Activated CD4-positive, alpha-beta memory T cell treated with anti-CD3 and anti-CD28 coated beads for 36 hours (primary cell): ENCODE measurements around the gene SLC5A4. TPM values are rescaled to one million over a fixed set of nuclear protein-coding genes. Genes with fewer than 3 reads are reported as not detected.

Source experiments
- CTCF ChIA-PET: fragments of 350-600 bp; sonication (Branson Sonifier 250); formaldehyde crosslinking; loops from one replicate; lab custom pipeline; 2021; ENCODE audit warnings: antibody characterized with exemption, inconsistent platforms; lab: Charles Lee
- POLR2A ChIA-PET: fragments of 350-600 bp; sonication (Branson Sonifier 250); formaldehyde crosslinking; loops from one replicate; lab custom pipeline; 2021; ENCODE audit warnings: antibody characterized with exemption; lab: Charles Lee
- DNase-seq: peaks from one replicate; pipeline ENCODE4 v3.0.0-alpha.2; 2020
- H3K27ac Mint-ChIP-seq: one replicate; pipeline ENCODE4 v1.8.0; 2021; ENCODE audit warnings: mixed read lengths
- H3K27me3 Mint-ChIP-seq: one replicate; pipeline ENCODE4 v1.8.0; 2021; ENCODE audit warnings: mixed read lengths
- H3K36me3 Mint-ChIP-seq: one replicate; pipeline ENCODE4 v1.8.0; 2021; ENCODE audit warnings: mixed read lengths
- H3K4me1 Mint-ChIP-seq: one replicate; pipeline ENCODE4 v1.8.0; 2021; ENCODE audit warnings: low read depth, mixed read lengths
- H3K4me3 Mint-ChIP-seq: one replicate; pipeline ENCODE4 v1.8.0; 2021; ENCODE audit warnings: mild to moderate bottlenecking, mixed read lengths
- H3K9me3 Mint-ChIP-seq: one replicate; pipeline ENCODE4 v1.8.0; 2021; ENCODE audit warnings: mixed read lengths
- intact Hi-C: fragments of 100-400 bp; cut with micrococcal nuclease; formaldehyde crosslinking; loops from one replicate; pipeline ENCODE4 v1.15.1; 2023
- total RNA-seq, 2 experiments: library from RNA; stranded (reverse); gene quantifications; one replicate each; pipeline ENCODE4 v1.2.3, GENCODE V29; 2021

SLC5A4 gene
- total RNA-seq, 2 experiments from 2014 or later = not detected

GRCh38 chr22:32226326-32227104 is 28.6 kb downstream of the SLC5A4 start:
- intact Hi-C loops = no loop called here
- no peak for DNase-seq
- POLR2A ChIA-PET = no interaction called here
- no peaks in the 10 kb centered on the region for H3K36me3 Mint-ChIP-seq
- H3K4me3 Mint-ChIP-seq = no peak overlapping the region
- CTCF ChIA-PET = no interaction called here
- H3K4me1 Mint-ChIP-seq = no peaks in the 10 kb centered on the region
- H3K27ac Mint-ChIP-seq = no peak overlapping the region
- peaks cover 5% of the 10 kb centered on the region for H3K27me3 Mint-ChIP-seq
- H3K9me3 Mint-ChIP-seq = no peaks in the 10 kb centered on the region

- Mint-ChIP-seq H3K36me3 (no peaks in the 10 kb centered on the region), H3K4me3 (no peak overlapping the region), H3K27me3 (peaks cover 4% of the 10 kb centered on the region), H3K27ac (no peak overlapping the region), H3K4me1 (no peaks in the 10 kb centered on the region), H3K9me3 (no peaks in the 10 kb centered on the region)
- POLR2A ChIA-PET = no interaction called here
- intact Hi-C loops = no loop called here
- no peak for DNase-seq
- CTCF ChIA-PET = interaction anchor here (0.7 to 1.1 kb wide), 3 partner anchors 15 to 245 kb away, joined by 3 to 4 read pairs (median 3); no protein-coding TSS in a partner anchor
These were observed 32.2 kb downstream of the SLC5A4 start for GRCh38 chr22:32222991-32223390.

GRCh38 chr22:32219026-32219425 is 36.1 kb downstream of the SLC5A4 start:
- intact Hi-C loops = no loop called here
- Mint-ChIP-seq H3K9me3 (no peaks in the 10 kb centered on the region), H3K27ac (no peak overlapping the region), H3K4me1 (no peaks in the 10 kb centered on the region), H3K36me3 (no peaks in the 10 kb centered on the region), H3K4me3 (no peak overlapping the region), H3K27me3 (peaks cover 5% of the 10 kb centered on the region)
- DNase-seq = no peak
- ChIA-PET POLR2A (no interaction called here), CTCF (interaction anchor here (0.6 kb wide), 1 partner anchor 17 kb away, joined by 3 read pairs; no protein-coding TSS in a partner anchor)

GRCh38 chr22:32218470-32218869 is 36.7 kb downstream of the SLC5A4 start:
- no peaks in the 10 kb centered on the region for H3K9me3 Mint-ChIP-seq
- H3K36me3 Mint-ChIP-seq = no peaks in the 10 kb centered on the region
- POLR2A ChIA-PET = no interaction called here
- no peaks in the 10 kb centered on the region for H3K4me1 Mint-ChIP-seq
- intact Hi-C loops = no loop called here
- H3K27me3 Mint-ChIP-seq = peaks cover 5% of the 10 kb centered on the region
- no peak overlapping the region for H3K27ac Mint-ChIP-seq
- no peak overlapping the region for H3K4me3 Mint-ChIP-seq
- CTCF ChIA-PET = no interaction called here
- no peak for DNase-seq

GRCh38 chr22:32217465-32217864 is 37.7 kb downstream of the SLC5A4 start:
- Mint-ChIP-seq H3K27me3 (peaks cover 5% of the 10 kb centered on the region), H3K9me3 (no peaks in the 10 kb centered on the region), H3K4me1 (no peaks in the 10 kb centered on the region), H3K36me3 (no peaks in the 10 kb centered on the region), H3K4me3 (no peak overlapping the region), H3K27ac (no peak overlapping the region)
- ChIA-PET CTCF (interaction anchor here (0.8 kb wide), 1 partner anchor 15 kb away, joined by 4 read pairs; no protein-coding TSS in a partner anchor), POLR2A (no interaction called here)
- no peak for DNase-seq
- intact Hi-C loops = no loop called here

GRCh38 chr22:32216911-32217310 is 38.2 kb downstream of the SLC5A4 start:
- ChIA-PET CTCF (interaction anchor here (0.8 kb wide), 1 partner anchor 15 kb away, joined by 4 read pairs; no protein-coding TSS in a partner anchor), POLR2A (no interaction called here)
- Mint-ChIP-seq H3K27ac (no peak overlapping the region), H3K36me3 (no peaks in the 10 kb centered on the region), H3K27me3 (peaks cover 5% of the 10 kb centered on the region), H3K4me1 (no peaks in the 10 kb centered on the region), H3K9me3 (no peaks in the 10 kb centered on the region), H3K4me3 (no peak overlapping the region)
- intact Hi-C loops = no loop called here
- DNase-seq = no peak

GRCh38 chr22:32211011-32211410 is 44.1 kb downstream of the SLC5A4 start:
- peaks cover 2% of the 10 kb centered on the region for H3K27me3 Mint-ChIP-seq
- ChIA-PET POLR2A (no interaction called here), CTCF (interaction anchor here (0.6 to 1.1 kb wide), 2 partner anchors 9 to 23 kb away, joined by 3 to 4 read pairs; no protein-coding TSS in a partner anchor)
- no peak for DNase-seq
- H3K27ac Mint-ChIP-seq = no peak overlapping the region
- no peak overlapping the region for H3K4me3 Mint-ChIP-seq
- H3K4me1 Mint-ChIP-seq = peaks cover 9% of the 10 kb centered on the region
- no peaks in the 10 kb centered on the region for H3K36me3 Mint-ChIP-seq
- intact Hi-C loops = no loop called here
- no peaks in the 10 kb centered on the region for H3K9me3 Mint-ChIP-seq

- H3K27ac Mint-ChIP-seq = no peak overlapping the region
- peaks cover 23% of the 10 kb centered on the region for H3K4me1 Mint-ChIP-seq
- intact Hi-C loops = no loop called here
- H3K4me3 Mint-ChIP-seq = no peak overlapping the region
- ChIA-PET CTCF (no interaction called here), POLR2A (no interaction called here)
- peaks cover 3% of the 10 kb centered on the region for H3K27me3 Mint-ChIP-seq
- no peaks in the 10 kb centered on the region for H3K9me3 Mint-ChIP-seq
- no peak for DNase-seq
- H3K36me3 Mint-ChIP-seq = no peaks in the 10 kb centered on the region
These were observed 46.5 kb downstream of the SLC5A4 start for GRCh38 chr22:32208681-32209080.

- ChIA-PET POLR2A (no interaction called here), CTCF (interaction anchor here (1.1 kb wide), 1 partner anchor 16 kb away, joined by 3 read pairs; no protein-coding TSS in a partner anchor)
- Mint-ChIP-seq H3K9me3 (no peaks in the 10 kb centered on the region), H3K27ac (no peak overlapping the region), H3K4me3 (no peak overlapping the region), H3K36me3 (no peaks in the 10 kb centered on the region), H3K4me1 (peaks cover 29% of the 10 kb centered on the region), H3K27me3 (peaks cover 6% of the 10 kb centered on the region)
- intact Hi-C loops = loop anchor here (2.0 kb wide), 3 partner anchors 65 to 265 kb away; no protein-coding TSS in a partner anchor
- DNase-seq = no peak
These were observed 47.1 kb downstream of the SLC5A4 start for GRCh38 chr22:32207971-32208480.

GRCh38 chr22:32206774-32207758 is 48.1 kb downstream of the SLC5A4 start:
- POLR2A ChIA-PET = no interaction called here
- Mint-ChIP-seq H3K27ac (no peak overlapping the region), H3K36me3 (no peaks in the 10 kb centered on the region), H3K27me3 (peaks cover 6% of the 10 kb centered on the region), H3K9me3 (no peaks in the 10 kb centered on the region), H3K4me3 (no peak overlapping the region), H3K4me1 (peaks cover 37% of the 10 kb centered on the region)
- peak; percentile 61 for DNase-seq
- CTCF ChIA-PET = interaction anchor here (0.6 to 1.1 kb wide), 3 partner anchors 17 to 182 kb away, joined by 3 read pairs; no protein-coding TSS in a partner anchor
- intact Hi-C loops = loop anchor here (2.0 kb wide), 3 partner anchors 64 to 266 kb away; no protein-coding TSS in a partner anchor

GRCh38 chr22:32205974-32206773 is 49.0 kb downstream of the SLC5A4 start:
- Mint-ChIP-seq H3K9me3 (no peaks in the 10 kb centered on the region), H3K36me3 (no peaks in the 10 kb centered on the region), H3K4me3 (no peak overlapping the region), H3K27me3 (peaks cover 6% of the 10 kb centered on the region), H3K4me1 (peaks cover 42% of the 10 kb centered on the region), H3K27ac (no peak overlapping the region)
- no peak for DNase-seq
- intact Hi-C loops = loop anchor here (2.0 kb wide), 3 partner anchors 63 to 267 kb away; no protein-coding TSS in a partner anchor
- POLR2A ChIA-PET = no interaction called here
- CTCF ChIA-PET = no interaction called here
